GM21447 (cell line): ENCODE measurements around the gene KRT4.
"Not testable (repeated sequence)": the region's sequence is repeated elsewhere in the genome, so short reads cannot be mapped to it uniquely, and the experiment has no call there.

Source experiments
- ATAC-seq: cut with Tn5 transposase; IDR thresholded peaks from one replicate; pipeline ENCODE4 v1.9.1; 2021; ENCODE audit not compliant: unreplicated experiment

KRT4 gene

GRCh38 chr12:52808573-52809160, 5.2 kb downstream of the KRT4 start:
- ATAC-seq, result no peak

- no peak for ATAC-seq
Measured at GRCh38 chr12:52807544-52808470, 6.1 kb downstream of the KRT4 start.

- no peak for ATAC-seq
Measured at GRCh38 chr12:52806821-52807543, 6.9 kb downstream of the KRT4 start.

- no peak for ATAC-seq
Measured at GRCh38 chr12:52806169-52806811, 7.6 kb downstream of the KRT4 start.

GRCh38 chr12:52805739-52806138, 8.2 kb downstream of the KRT4 start:
- ATAC-seq, result no peak

GRCh38 chr12:52805000-52805399, 8.9 kb downstream of the KRT4 start:
- no peak for ATAC-seq

- ATAC-seq, result no peak
Measured at GRCh38 chr12:52802442-52802841, 11.5 kb downstream of the KRT4 start.

GRCh38 chr12:52801773-52802172, 12.1 kb downstream of the KRT4 start:
- ATAC-seq, result no peak

GRCh38 chr12:52800259-52800917, 13.5 kb downstream of the KRT4 start:
- ATAC-seq, result no peak

- ATAC-seq, result no peak
Measured at GRCh38 chr12:52799505-52800211, 14.3 kb downstream of the KRT4 start.

- ATAC-seq, result no peak
Measured at GRCh38 chr12:52798671-52799504, 15.0 kb downstream of the KRT4 start.

- ATAC-seq, result no peak
Measured at GRCh38 chr12:52798003-52798670, 15.8 kb downstream of the KRT4 start.

GRCh38 chr12:52797529-52797894, 16.4 kb downstream of the KRT4 start:
- no peak for ATAC-seq

GRCh38 chr12:52796839-52797528, 16.9 kb downstream of the KRT4 start:
- no peak for ATAC-seq

GRCh38 chr12:52796429-52796794, 17.5 kb downstream of the KRT4 start:
- no peak for ATAC-seq

GRCh38 chr12:52795694-52796428, 18.1 kb downstream of the KRT4 start, which contains the start of gene KRT3:
TSS of gene KRT3 (minus strand) at chr12:52796117. CDS start at chr12:52796042, 75 bp downstream.
- ATAC-seq, result no peak

GRCh38 chr12:52795332-52795674, 18.6 kb downstream of the KRT4 start:
- ATAC-seq, result not testable (repeated sequence)
